Body of pancreas (tissue), 4 donors: Measurements from ENCODE around the gene DHRS12.

ENCODE experiments used
- CTCF ChIP-seq, 7 experiments: fragments of 450-650 bp in 4 of 7; fragments of 200-600 bp in 3 of 7; sonication (generic) in 3 of 7; IDR thresholded peaks; one replicate each; pipeline ENCODE4 v1.5.1; 2016 to 2019; ENCODE audit warnings: antibody characterized with exemption in 7 of 7
- POLR2A ChIP-seq, 3 donors: fragments of 450-650 bp; IDR thresholded peaks; one replicate each; pipeline ENCODE4 v1.6.1; 2016; ENCODE audit warnings: antibody characterized with exemption in 3 of 3, mild to moderate bottlenecking in 2 of 3

GRCh38 chr13:51772105-51772455 lies 31.9 kb downstream of the DHRS12 start:
- TF ChIP-seq CTCF (IDR thresholded peaks at IDR 0.05) (no peak), POLR2A (IDR thresholded peaks at IDR 0.05) (no peak)
